A204.1 (cell line): ENCODE results near the gene CKAP2.
A peak's percentile ranks its signal among the peaks of the same experiment; 100 is the strongest.
"Not testable (repeated sequence)": the region's sequence is repeated elsewhere in the genome, so short reads cannot be mapped to it uniquely, and the experiment has no call there.

Experiments used
- FAIRE-seq: peaks from 2 replicates; lab custom pipeline; 2012; peaks lifted over from hg19 to GRCh38; lab: Jason Lieb, UNC

CKAP2 gene

GRCh38 chr13:52451135-52451804, 4.0 kb upstream of the CKAP2 start:
- FAIRE-seq, result no peak

GRCh38 chr13:52452470-52452869, 2.8 kb upstream of the CKAP2 start:
- no peak for FAIRE-seq

- no peak for FAIRE-seq
Measured at GRCh38 chr13:52454459-52454819, 839 bp upstream of the CKAP2 start.

- no peak for FAIRE-seq
Measured at GRCh38 chr13:52455677-52456041, 381 bp downstream of the CKAP2 start.

- no peak for FAIRE-seq
Measured at GRCh38 chr13:52459668-52460067, 4.4 kb downstream of the CKAP2 start.

- no peak for FAIRE-seq
Measured at GRCh38 chr13:52461265-52461664, 6.0 kb downstream of the CKAP2 start.

GRCh38 chr13:52463526-52463925, 8.2 kb downstream of the CKAP2 start:
- no peak for FAIRE-seq

- not testable (repeated sequence) for FAIRE-seq
Measured at GRCh38 chr13:52468487-52468886, 13.2 kb downstream of the CKAP2 start.

GRCh38 chr13:52480677-52481428, 25.6 kb downstream of the CKAP2 start:
- FAIRE-seq, result peak; percentile 44

GRCh38 chr13:52487078-52487477, 31.8 kb downstream of the CKAP2 start:
- FAIRE-seq, result peak; percentile 93

GRCh38 chr13:52488763-52489162, 33.5 kb downstream of the CKAP2 start:
- FAIRE-seq, result not testable (repeated sequence)

- FAIRE-seq, result peak; percentile 37
Measured at GRCh38 chr13:52491015-52491414, 35.7 kb downstream of the CKAP2 start.

GRCh38 chr13:52494241-52494640, 39.0 kb downstream of the CKAP2 start:
- FAIRE-seq, result not testable (repeated sequence)

- not testable (repeated sequence) for FAIRE-seq
Measured at GRCh38 chr13:52497979-52498378, 42.7 kb downstream of the CKAP2 start.

- not testable (repeated sequence) for FAIRE-seq
Measured at GRCh38 chr13:52502277-52502676, 47.0 kb downstream of the CKAP2 start.

- FAIRE-seq, result not testable (repeated sequence)
Measured at GRCh38 chr13:52505843-52506242, 50.6 kb downstream of the CKAP2 start.

GRCh38 chr13:52509532-52509931, 54.3 kb downstream of the CKAP2 start:
- FAIRE-seq, result not testable (repeated sequence)

GRCh38 chr13:52510221-52510797, 55.0 kb downstream of the CKAP2 start:
- not testable (repeated sequence) for FAIRE-seq

- not testable (repeated sequence) for FAIRE-seq
Measured at GRCh38 chr13:52511598-52511997, 56.3 kb downstream of the CKAP2 start.

GRCh38 chr13:52513957-52514596, 58.8 kb downstream of the CKAP2 start:
- peak; percentile 76 for FAIRE-seq

- FAIRE-seq, result not testable (repeated sequence)
Measured at GRCh38 chr13:52523323-52523722, 68.0 kb downstream of the CKAP2 start.
